GM21619 (cell line): Measurements from ENCODE around the gene FBXO42.
"Not testable (repeated sequence)": the region's sequence is repeated elsewhere in the genome, so short reads cannot be mapped to it uniquely, and the experiment has no call there.

Experiments used
- ATAC-seq: cut with Tn5 transposase; IDR thresholded peaks from one replicate; pipeline ENCODE4 v1.9.1; 2021; ENCODE audit not compliant: unreplicated experiment

The FBXO42 gene

GRCh38 chr1:16372535-16373285 is 20.4 kb upstream of the FBXO42 start:
- no peak for ATAC-seq

- no peak for ATAC-seq
Observed at GRCh38 chr1:16371725-16372124, 19.4 kb upstream of the FBXO42 start.

- ATAC-seq: no peak
Observed at GRCh38 chr1:16369821-16370220, 17.5 kb upstream of the FBXO42 start.

- ATAC-seq: no peak
Observed at GRCh38 chr1:16367968-16368890, 15.9 kb upstream of the FBXO42 start.

GRCh38 chr1:16367258-16367967 is 15.1 kb upstream of the FBXO42 start:
- peak; percentile 52 for ATAC-seq

- peak; percentile 71 for ATAC-seq
Observed at GRCh38 chr1:16366722-16367257, 14.5 kb upstream of the FBXO42 start, which contains the start of gene SZRD1. Gene SZRD1, plus strand, starts transcription at chr1:16367242. Its CDS starts 16 bp downstream, at chr1:16367258.

GRCh38 chr1:16365146-16365498 is 12.8 kb upstream of the FBXO42 start:
- not testable (repeated sequence) for ATAC-seq

- no peak for ATAC-seq
Observed at GRCh38 chr1:16356867-16357266, 4.6 kb upstream of the FBXO42 start.

- no peak for ATAC-seq
Observed at GRCh38 chr1:16354619-16355018, 2.3 kb upstream of the FBXO42 start.

GRCh38 chr1:16352842-16353535 is 709 bp upstream of the FBXO42 start:
- ATAC-seq: no peak

- no peak for ATAC-seq
Observed at GRCh38 chr1:16351456-16351993, 755 bp downstream of the FBXO42 start.

- no peak for ATAC-seq
Observed at GRCh38 chr1:16349847-16350406, 2.4 kb downstream of the FBXO42 start.

GRCh38 chr1:16348414-16349182 is 3.7 kb downstream of the FBXO42 start:
- no peak for ATAC-seq

GRCh38 chr1:16343276-16343675 is 9.0 kb downstream of the FBXO42 start:
- not testable (repeated sequence) for ATAC-seq

- no peak for ATAC-seq
Observed at GRCh38 chr1:16342331-16343062, 9.8 kb downstream of the FBXO42 start.

- no peak for ATAC-seq
Observed at GRCh38 chr1:16340673-16341072, 11.6 kb downstream of the FBXO42 start.

GRCh38 chr1:16338961-16339360 is 13.3 kb downstream of the FBXO42 start:
- ATAC-seq: no peak

- ATAC-seq: no peak
Observed at GRCh38 chr1:16334655-16335340, 17.5 kb downstream of the FBXO42 start.
